ENCODE measurements around the gene UBXN2A. TPM values are rescaled to one million over a fixed set of nuclear protein-coding genes. Genes with fewer than 3 reads are reported as not detected.

UBXN2A gene, protein sequence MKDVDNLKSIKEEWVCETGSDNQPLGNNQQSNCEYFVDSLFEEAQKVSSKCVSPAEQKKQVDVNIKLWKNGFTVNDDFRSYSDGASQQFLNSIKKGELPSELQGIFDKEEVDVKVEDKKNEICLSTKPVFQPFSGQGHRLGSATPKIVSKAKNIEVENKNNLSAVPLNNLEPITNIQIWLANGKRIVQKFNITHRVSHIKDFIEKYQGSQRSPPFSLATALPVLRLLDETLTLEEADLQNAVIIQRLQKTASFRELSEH
- 1 to 10 TPM; 3.4 to 9.0 (median 5.2) TPM for total RNA-seq
- 1 to 10 TPM; 2.4 to 4.9 TPM for polyA plus RNA-seq

DNA sequence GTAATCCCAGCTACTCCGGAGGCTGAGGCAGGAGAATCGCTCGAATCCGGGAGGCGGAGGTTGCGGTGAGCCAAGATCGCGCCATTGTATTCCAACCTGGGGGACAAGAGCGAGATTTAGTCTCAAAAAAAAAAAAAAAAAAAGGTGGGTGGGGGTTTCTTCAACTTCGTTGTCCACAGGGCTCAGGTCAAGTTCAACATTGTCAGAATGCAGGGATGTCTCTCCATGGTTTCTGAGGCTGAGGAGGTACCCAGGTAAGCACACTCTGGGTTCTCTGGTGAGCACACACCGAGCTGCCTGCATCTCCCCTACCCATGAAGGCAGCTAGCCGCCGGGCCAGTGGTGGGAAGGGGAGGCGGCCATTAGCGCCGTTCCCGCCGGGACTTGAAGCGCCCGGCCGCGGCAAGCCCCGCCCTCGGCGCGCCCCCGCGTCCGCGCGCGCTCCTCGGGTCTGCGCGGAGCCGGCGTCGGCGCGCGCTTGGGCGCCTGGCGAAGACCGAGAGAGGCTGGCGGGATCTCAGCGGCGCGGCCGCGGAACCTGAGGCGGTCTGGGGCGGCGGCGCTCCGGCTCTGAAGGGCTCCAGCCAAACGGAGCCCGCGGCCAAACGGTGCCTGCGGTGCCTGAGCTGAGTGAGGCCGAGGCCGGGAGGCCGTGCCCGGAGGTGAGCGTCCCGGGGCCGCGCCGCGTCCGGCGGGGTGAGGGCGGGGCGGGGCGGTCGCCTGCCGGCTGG is at the start of gene UBXN2A:
UBXN2A (plus strand) TSS at position 477 of the 731 bp plus-strand sequence. CDS start 17,852 bp downstream, outside the sequence.
- FAIRE-seq (no peak), ATAC-seq (peak; percentile 93 to 96 (median 95)), DNase-seq (peak; percentile 70 to 90 (median 81))
- 1% methylated on average over 62 to 77 of the region's 77 CpGs for WGBS, 2 donors
- peak within 1 kb of the TSS; percentile 84 to 90 (median 87) for H3K27ac ChIP-seq
- no peaks in the 10 kb centered on the region for H3K27me3 ChIP-seq
- no peaks in the 10 kb centered on the region for H3K9me3 ChIP-seq
- intact Hi-C loops (cut with DNase I), result no loop called here
- TF ChIP-seq, protein P1, sequence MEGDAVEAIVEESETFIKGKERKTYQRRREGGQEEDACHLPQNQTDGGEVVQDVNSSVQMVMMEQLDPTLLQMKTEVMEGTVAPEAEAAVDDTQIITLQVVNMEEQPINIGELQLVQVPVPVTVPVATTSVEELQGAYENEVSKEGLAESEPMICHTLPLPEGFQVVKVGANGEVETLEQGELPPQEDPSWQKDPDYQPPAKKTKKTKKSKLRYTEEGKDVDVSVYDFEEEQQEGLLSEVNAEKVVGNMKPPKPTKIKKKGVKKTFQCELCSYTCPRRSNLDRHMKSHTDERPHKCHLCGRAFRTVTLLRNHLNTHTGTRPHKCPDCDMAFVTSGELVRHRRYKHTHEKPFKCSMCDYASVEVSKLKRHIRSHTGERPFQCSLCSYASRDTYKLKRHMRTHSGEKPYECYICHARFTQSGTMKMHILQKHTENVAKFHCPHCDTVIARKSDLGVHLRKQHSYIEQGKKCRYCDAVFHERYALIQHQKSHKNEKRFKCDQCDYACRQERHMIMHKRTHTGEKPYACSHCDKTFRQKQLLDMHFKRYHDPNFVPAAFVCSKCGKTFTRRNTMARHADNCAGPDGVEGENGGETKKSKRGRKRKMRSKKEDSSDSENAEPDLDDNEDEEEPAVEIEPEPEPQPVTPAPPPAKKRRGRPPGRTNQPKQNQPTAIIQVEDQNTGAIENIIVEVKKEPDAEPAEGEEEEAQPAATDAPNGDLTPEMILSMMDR (IDR thresholded peaks at IDR 0.05), result no peak
- peaks cover 0 to 8% (median 0%) of the 10 kb centered on the region in 3 donors for H3K4me1 ChIP-seq
- no peaks in the 10 kb centered on the region for H3K36me3 ChIP-seq
- H3K4me3 ChIP-seq, result peak within 1 kb of the TSS; percentile 61 to 86 (median 73)

DNA sequence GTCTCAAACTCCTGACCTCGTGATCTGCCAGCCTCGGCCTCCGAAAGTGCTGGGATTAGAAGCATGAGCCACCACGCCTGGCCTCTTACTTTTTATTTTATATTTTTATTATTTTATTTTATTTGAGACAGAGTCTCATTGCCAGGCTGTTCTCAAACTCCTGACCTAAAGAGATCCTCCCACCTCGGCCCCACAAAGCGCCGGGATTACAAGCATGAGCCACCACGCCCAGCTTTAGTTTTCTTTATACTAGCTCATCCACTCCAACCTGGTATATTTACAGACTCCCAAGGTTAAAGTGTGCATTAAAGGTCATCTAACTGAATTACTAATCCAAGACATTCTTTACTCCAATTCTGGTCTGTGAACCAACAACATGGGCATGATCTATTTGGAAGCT is 40.1 kb upstream of the UBXN2A start:
- Histone ChIP-seq H3K27ac (no peak overlapping the region), H3K36me3 (no peaks in the 10 kb centered on the region), H3K27me3 (no peaks in the 10 kb centered on the region), H3K4me1 (peaks cover 0 to 19% (median 9%) of the 10 kb centered on the region in 3 donors), H3K4me3 (no peak overlapping the region), H3K9me3 (no peaks in the 10 kb centered on the region)
- TF ChIP-seq, protein P1 (IDR thresholded peaks at IDR 0.05), result no peak
- ATAC-seq (no peak), DNase-seq (no peak), FAIRE-seq (no peak)
- intact Hi-C loops (cut with DNase I), result no loop called here
- WGBS, 2 donors, result 96 to 98% methylated on average over 8 of the region's 8 CpGs

DNA sequence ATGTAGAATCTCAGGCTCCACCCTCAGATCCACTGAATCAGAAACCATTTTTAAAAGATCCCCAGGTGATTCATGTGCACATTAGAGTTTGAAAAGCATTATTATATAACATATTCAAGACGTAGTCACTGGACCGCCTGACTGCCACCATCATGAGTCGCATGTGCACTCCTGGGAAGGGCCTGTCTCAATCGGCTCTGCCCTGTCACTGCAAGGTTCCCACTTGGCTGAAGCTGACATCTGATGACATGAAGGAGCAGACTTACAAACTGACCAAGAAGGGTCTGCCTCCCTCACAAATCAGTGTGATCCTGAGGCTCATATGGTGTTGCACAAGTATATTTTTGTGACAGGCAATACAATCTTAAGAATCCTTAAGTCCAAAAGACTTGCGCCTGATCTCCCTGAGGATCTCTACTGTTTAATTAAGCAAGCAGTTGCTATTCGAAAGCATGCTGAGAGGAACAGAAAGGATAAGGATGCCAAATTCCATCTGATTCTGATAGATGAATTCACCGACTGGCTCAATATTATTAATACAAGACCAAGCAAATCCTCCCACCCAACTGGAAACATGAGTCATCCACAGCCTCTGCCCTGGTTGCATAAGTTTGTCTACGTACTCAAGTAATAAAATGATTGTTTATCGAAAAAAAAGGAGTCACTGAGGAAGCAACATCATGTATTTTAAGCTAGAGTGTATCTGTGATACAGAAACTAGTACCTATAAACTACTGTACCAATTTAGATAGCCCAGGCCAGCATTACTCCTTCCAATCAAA is 39.5 kb upstream of the UBXN2A start:
- Histone ChIP-seq H3K27me3 (no peaks in the 10 kb centered on the region), H3K4me1 (peaks cover 0 to 20% (median 9%) of the 10 kb centered on the region in 3 donors), H3K9me3 (no peaks in the 10 kb centered on the region), H3K27ac (no peak overlapping the region), H3K4me3 (no peak overlapping the region), H3K36me3 (no peaks in the 10 kb centered on the region)
- TF ChIP-seq, protein P1 (IDR thresholded peaks at IDR 0.05), result no peak
- ATAC-seq (peak in 3 of 4 donors; percentile 50 to 65 (median 56)), DNase-seq (no peak), FAIRE-seq (no peak)
- intact Hi-C loops (cut with DNase I), result no loop called here
- WGBS, 2 donors, result 72 to 74% methylated on average over 9 of the region's 9 CpGs

- TF ChIP-seq, protein P1 (IDR thresholded peaks at IDR 0.05), result no peak
- Histone ChIP-seq H3K36me3 (no peaks in the 10 kb centered on the region), H3K27me3 (no peaks in the 10 kb centered on the region), H3K27ac (no peak overlapping the region), H3K9me3 (no peaks in the 10 kb centered on the region), H3K4me1 (peaks cover 0 to 20% (median 9%) of the 10 kb centered on the region in 3 donors), H3K4me3 (no peak overlapping the region)
- FAIRE-seq, result no peak
- DNase-seq, result no peak
- 48 to 51% methylated on average over 6 of the region's 6 CpGs for whole genome bisulfite sequencing, 2 donors
- peak in 3 of 4 donors; percentile 35 to 60 (median 39) for ATAC-seq
- intact Hi-C loops (cut with DNase I), result no loop called here
Observed at GRCh38 chr2:23901966-23902846, 38.1 kb upstream of the UBXN2A start.

All from pancreas (tissue), 10 donors.